ENCODE data around the gene MXD4.
"Not testable (repeated sequence)": the region's sequence is repeated elsewhere in the genome, so short reads cannot be mapped to it uniquely, and the experiment has no call there.

Gene MXD4

DNA sequence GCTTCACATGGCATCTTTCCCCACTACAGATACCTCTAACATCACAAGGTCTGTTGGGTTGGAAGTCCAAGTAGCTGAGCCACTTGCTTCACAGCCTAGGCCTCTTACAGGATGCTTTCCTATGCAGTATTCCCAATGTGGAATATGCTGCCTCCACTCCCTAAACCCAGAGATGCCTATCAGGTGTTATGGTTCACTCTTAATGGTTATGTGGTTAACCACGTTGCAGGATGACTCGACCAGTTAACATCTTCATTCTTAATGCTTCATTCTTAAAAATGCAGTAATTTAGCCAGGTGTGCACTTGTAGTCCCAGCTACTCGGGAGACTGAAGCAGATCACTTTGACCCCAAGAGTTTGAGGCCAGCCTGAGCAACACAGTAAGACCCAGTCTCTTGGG is 44.2 kb downstream of the MXD4 start:
- DNase-seq: no peak

DNA sequence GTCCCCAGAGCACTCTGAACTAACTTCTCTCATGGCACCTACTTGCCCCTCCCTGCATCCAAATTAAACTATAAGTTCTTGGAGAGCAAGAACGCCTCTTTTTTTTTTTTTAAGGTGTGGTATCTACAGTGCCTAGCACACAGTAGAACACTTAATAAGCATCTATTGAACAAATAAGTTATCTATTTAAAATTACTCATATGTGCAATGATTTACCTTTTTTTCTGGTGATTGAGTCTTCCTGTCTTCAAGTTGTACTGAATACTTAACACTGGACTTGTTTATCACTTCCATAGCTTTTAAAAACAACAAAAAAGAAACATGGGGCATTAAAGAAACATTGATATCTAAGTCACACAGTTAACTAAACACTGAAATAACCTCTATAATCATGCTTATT is 49.1 kb downstream of the MXD4 start:
- no peak for DNase-seq

DNA sequence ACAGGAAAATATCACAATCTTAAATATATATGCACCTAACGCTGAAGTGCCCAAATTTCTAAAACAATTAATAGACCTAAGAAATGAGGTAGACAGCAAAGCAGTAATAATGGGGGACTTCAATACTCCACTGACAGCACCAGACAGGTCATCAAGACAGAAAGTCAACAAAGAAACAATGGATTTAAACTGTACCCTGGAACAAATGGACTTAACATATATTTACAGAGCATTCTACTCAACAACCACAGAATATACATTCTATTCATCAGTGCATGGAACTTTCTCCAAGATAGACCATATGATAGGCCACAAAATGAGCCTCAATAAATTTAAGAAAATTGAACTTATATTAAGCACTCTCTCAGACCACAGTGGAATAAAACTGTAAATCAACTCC is 59.1 kb downstream of the MXD4 start:
- not testable (repeated sequence) for DNase-seq

All from activated CD4-positive, alpha-beta T cell treated with anti-CD3 and anti-CD28 coated beads for 48 hours (primary cell).